OCI-LY7 (cell line): ENCODE measurements around the gene SIDT1. TPM values are rescaled to one million over a fixed set of nuclear protein-coding genes. Genes with fewer than 3 reads are reported as not detected.

ENCODE experiments used
- BruUV-seq: library from RNA; stranded (reverse); fragments of 400-500 nt; replicated peaks from 2 replicates; lab custom pipeline; 2021; lab: Mats Ljungman, UMichigan
- CTCF ChIA-PET: fragments of 300-600 bp; sonication (Branson Sonifier 250); formaldehyde crosslinking; loops from one replicate; lab custom pipeline; 2022; ENCODE audit warnings: antibody characterized with exemption; ENCODE audit not compliant: unreplicated experiment; lab: Charles Lee
- POLR2A ChIA-PET: fragments of 300-600 bp; sonication (Branson Sonifier 250); formaldehyde crosslinking; loops from one replicate; lab custom pipeline; 2022; ENCODE audit warnings: antibody characterized with exemption; lab: Charles Lee
- DNase-seq: peaks from one replicate; pipeline ENCODE4 v3.0.0-alpha.2; 2015; ENCODE audit warnings: low spot score
- H2AFZ ChIP-seq: fragments of 200-600 bp; sonication (generic), shearing (Covaris generic); 2 replicates; pipeline ENCODE4 v1.6.1; 2014; ENCODE audit warnings: mild to moderate bottlenecking, antibody characterized with exemption, low read length, moderate library complexity
- H3K27ac ChIP-seq: fragments of 200-600 bp; sonication (generic); 2 replicates; pipeline ENCODE4 v1.5.1; 2014; ENCODE audit warnings: mixed run types, low read depth, mild to moderate bottlenecking, moderate library complexity, low read length, inconsistent platforms; ENCODE audit not compliant: poor library complexity, severe bottlenecking
- H3K36me3 ChIP-seq: fragments of 200-600 bp; sonication (generic); 2 replicates; pipeline ENCODE4 v1.6.1; 2014; ENCODE audit warnings: mild to moderate bottlenecking, antibody characterized with exemption, low read length, moderate library complexity, mixed read lengths; ENCODE audit not compliant: insufficient read depth
- H3K4me1 ChIP-seq: fragments of 200-600 bp; sonication (generic); 2 replicates; pipeline ENCODE4 v1.5.1; 2014; ENCODE audit warnings: mild to moderate bottlenecking, low read length; ENCODE audit not compliant: insufficient read depth, poor library complexity, severe bottlenecking
- H3K4me2 ChIP-seq: fragments of 200-600 bp; sonication (generic); 2 replicates; pipeline ENCODE4 v1.6.1; 2014; ENCODE audit warnings: mild to moderate bottlenecking, low read length
- H3K4me3 ChIP-seq: fragments of 200-600 bp; sonication (generic); 2 replicates; pipeline ENCODE4 v1.5.1; 2014; ENCODE audit warnings: mild to moderate bottlenecking, low read depth, low read length; ENCODE audit not compliant: poor library complexity, severe bottlenecking
- H3K79me2 ChIP-seq: fragments of 200-600 bp; sonication (generic); 2 replicates; pipeline ENCODE4 v1.6.1; 2016; ENCODE audit warnings: low read depth, mild to moderate bottlenecking, low read length, moderate library complexity, mixed read lengths; ENCODE audit not compliant: insufficient read depth
- H3K9me2 ChIP-seq: fragments of 200-600 bp; sonication (generic); 2 replicates; pipeline ENCODE4 v1.6.1; 2016; ENCODE audit warnings: mild to moderate bottlenecking, low read length, mixed read lengths; ENCODE audit not compliant: insufficient read depth
- H3K9me3 ChIP-seq: fragments of 200-600 bp; sonication (generic); 2 replicates; pipeline ENCODE4 v1.6.1; 2014; ENCODE audit warnings: mild to moderate bottlenecking, mixed run types, low read length, mixed read lengths
- H4K20me1 ChIP-seq: fragments of 200-600 bp; sonication (generic); 2 replicates; pipeline ENCODE4 v1.6.1; 2014; ENCODE audit warnings: mild to moderate bottlenecking, antibody characterized with exemption, low read length, moderate library complexity, mixed read lengths; ENCODE audit not compliant: insufficient read depth
- CTCF ChIP-seq: fragments of 200-600 bp; sonication (generic); conservative IDR thresholded peaks from 2 replicates; pipeline ENCODE4 v1.5.1; 2014; ENCODE audit warnings: mild to moderate bottlenecking, antibody characterized with exemption, low read length, moderate library complexity, mixed read lengths
- EZH2phosphoT487 ChIP-seq: fragments of 200-600 bp; sonication (generic); IDR thresholded peaks from 2 replicates; pipeline ENCODE4 v1.6.1; 2018; ENCODE audit warnings: low read depth, borderline replicate concordance, mild to moderate bottlenecking, mixed run types, antibody characterized with exemption, low read length, moderate library complexity, mixed read lengths
- intact Hi-C: fragments of 100-400 bp; cut with micrococcal nuclease; formaldehyde crosslinking; loops from one replicate; pipeline ENCODE4 v1.10.0; 2022; ENCODE audit not compliant: unreplicated experiment
- total RNA-seq, 2 experiments: library from RNA; depleted of rRNA in 1 of 2; stranded (reverse); fragments of >200 nt in 1 of 2; shearing (Covaris generic) in 1 of 2; gene quantifications; 2 replicates each; pipeline ENCODE4 v1.2.3, GENCODE V29; 2014 to 2022

SIDT1 gene
- total RNA-seq, 2 experiments from 2014 or later = 7.3 to 10.3 TPM

GRCh38 chr3:113662824-113663223, 130.5 kb downstream of the SIDT1 start:
- intact Hi-C loops = no loop called here

GRCh38 chr3:113663324-113663750, 131.0 kb downstream of the SIDT1 start:
- intact Hi-C loops = no loop called here
- H2AFZ ChIP-seq = no peak overlapping the region
- H3K4me3 ChIP-seq = no peak overlapping the region
- no peak for TF ChIP-seq EZH2phosphoT487
- no peak for DNase-seq
- H3K79me2 ChIP-seq = no peaks in the 10 kb centered on the region
- ChIA-PET CTCF (no interaction called here), POLR2A (interaction anchor here (0.6 to 1.3 kb wide), 3 partner anchors 10 to 46 kb away, joined by 3 to 5 read pairs (median 4); partner anchors contain the start of gene USF3)
- BruUV-seq = no TSS peak
- H3K27ac ChIP-seq = no peak overlapping the region
- peaks cover 30% of the 10 kb centered on the region for H3K36me3 ChIP-seq
- H3K4me2 ChIP-seq = no peak overlapping the region
- H3K4me1 ChIP-seq = peaks cover 44% of the 10 kb centered on the region
- H3K9me3 ChIP-seq = no peaks in the 10 kb centered on the region
- H4K20me1 ChIP-seq = no peaks in the 10 kb centered on the region
- no peaks in the 10 kb centered on the region for H3K9me2 ChIP-seq

More at GRCh38 chr3:113662824-113663223, 130.5 kb downstream of the SIDT1 start:
- ChIA-PET POLR2A (interaction anchor here (0.6 to 1.4 kb wide), 5 partner anchors 9 to 167 kb away, joined by 3 to 5 read pairs (median 3); partner anchors contain the start of gene USF3), CTCF (no interaction called here)
- no peaks in the 10 kb centered on the region for H3K79me2 ChIP-seq
- no TSS peak for BruUV-seq
- no peaks in the 10 kb centered on the region for H4K20me1 ChIP-seq
- H3K9me2 ChIP-seq = no peaks in the 10 kb centered on the region
- no peak overlapping the region for H3K27ac ChIP-seq
- H3K9me3 ChIP-seq = no peaks in the 10 kb centered on the region
- DNase-seq = no peak
- H2AFZ ChIP-seq = no peak overlapping the region
- no peak overlapping the region for H3K4me2 ChIP-seq
- H3K4me1 ChIP-seq = peaks cover 44% of the 10 kb centered on the region
- no peak overlapping the region for H3K4me3 ChIP-seq
- TF ChIP-seq CTCF = no peak
- no peak for TF ChIP-seq EZH2phosphoT487
- peaks cover 30% of the 10 kb centered on the region for H3K36me3 ChIP-seq

- Histone ChIP-seq H3K36me3 (peaks cover 30% of the 10 kb centered on the region), H3K4me3 (no peak overlapping the region), H3K79me2 (no peaks in the 10 kb centered on the region), H3K9me2 (no peaks in the 10 kb centered on the region), H3K9me3 (no peaks in the 10 kb centered on the region), H3K27ac (no peak overlapping the region), H2AFZ (no peak overlapping the region), H3K4me2 (no peak overlapping the region), H3K4me1 (peaks cover 40% of the 10 kb centered on the region), H4K20me1 (no peaks in the 10 kb centered on the region)
- ChIA-PET POLR2A (interaction anchor here (1.2 to 1.5 kb wide), 3 partner anchors 10 to 32 kb away, joined by 3 to 9 read pairs (median 4); partner anchors contain the start of gene USF3), CTCF (no interaction called here)
- intact Hi-C loops = no loop called here
- no peak for TF ChIP-seq EZH2phosphoT487
- TF ChIP-seq CTCF = no peak
- no peak for DNase-seq
- BruUV-seq = no TSS peak
Observed at GRCh38 chr3:113663761-113664160, 131.4 kb downstream of the SIDT1 start.
